ENCODE measurements around the gene CFAP300.
A peak's percentile ranks its signal among the peaks of the same experiment; 100 is the strongest.

CFAP300 gene

GRCh38 chr11:102047305-102047924 lies at the start of gene CFAP300:
Gene CFAP300, plus strand, starts transcription at chr11:102047437. Its CDS starts 34 bp downstream, at chr11:102047471.
- DNase-seq (ENCODE audit: low read depth in 1 of 2, low spot score in 1 of 2), result peak in 1 of 2 donors; percentile 22

GRCh38 chr11:102001657-102002338 lies 45.4 kb upstream of the CFAP300 start:
- DNase-seq (ENCODE audit: low read depth in 1 of 2, low spot score in 1 of 2), result no peak

- no peak for DNase-seq (ENCODE audit: low read depth in 1 of 2, low spot score in 1 of 2)
Measured at GRCh38 chr11:102004220-102004619, 43.0 kb upstream of the CFAP300 start.

- no peak for DNase-seq (ENCODE audit: low read depth in 1 of 2, low spot score in 1 of 2)
Measured at GRCh38 chr11:102005306-102005705, 41.9 kb upstream of the CFAP300 start.

- no peak for DNase-seq (ENCODE audit: low read depth in 1 of 2, low spot score in 1 of 2)
Measured at GRCh38 chr11:102006835-102007566, 40.2 kb upstream of the CFAP300 start.

- no peak for DNase-seq (ENCODE audit: low read depth in 1 of 2, low spot score in 1 of 2)
Measured at GRCh38 chr11:102007567-102008437, 39.4 kb upstream of the CFAP300 start.

- DNase-seq (ENCODE audit: low read depth in 1 of 2, low spot score in 1 of 2), result no peak
Measured at GRCh38 chr11:102010776-102011494, 36.3 kb upstream of the CFAP300 start.

- no peak for DNase-seq (ENCODE audit: low read depth in 1 of 2, low spot score in 1 of 2)
Measured at GRCh38 chr11:102012946-102013345, 34.3 kb upstream of the CFAP300 start.

GRCh38 chr11:102014756-102015155 lies 32.5 kb upstream of the CFAP300 start:
- DNase-seq (ENCODE audit: low read depth in 1 of 2, low spot score in 1 of 2), result no peak

- DNase-seq (ENCODE audit: low read depth in 1 of 2, low spot score in 1 of 2), result no peak
Measured at GRCh38 chr11:102017026-102017425, 30.2 kb upstream of the CFAP300 start.

GRCh38 chr11:102026217-102026616 lies 21.0 kb upstream of the CFAP300 start:
- no peak for DNase-seq (ENCODE audit: low read depth in 1 of 2, low spot score in 1 of 2)

- no peak for DNase-seq (ENCODE audit: low read depth in 1 of 2, low spot score in 1 of 2)
Measured at GRCh38 chr11:102026959-102027358, 20.3 kb upstream of the CFAP300 start.

GRCh38 chr11:102036757-102037156 lies 10.5 kb upstream of the CFAP300 start:
- DNase-seq (ENCODE audit: low read depth in 1 of 2, low spot score in 1 of 2), result no peak

GRCh38 chr11:102046841-102047240 lies 396 bp upstream of the CFAP300 start:
- DNase-seq (ENCODE audit: low read depth in 1 of 2, low spot score in 1 of 2), result no peak

- no peak for DNase-seq (ENCODE audit: low read depth in 1 of 2, low spot score in 1 of 2)
Measured at GRCh38 chr11:102050927-102051575, 3.8 kb downstream of the CFAP300 start.

- no peak for DNase-seq (ENCODE audit: low read depth in 1 of 2, low spot score in 1 of 2)
Measured at GRCh38 chr11:102061276-102061675, 14.0 kb downstream of the CFAP300 start.

GRCh38 chr11:102062106-102062505 lies 14.9 kb downstream of the CFAP300 start:
- no peak for DNase-seq (ENCODE audit: low read depth in 1 of 2, low spot score in 1 of 2)

GRCh38 chr11:102064316-102064715 lies 17.1 kb downstream of the CFAP300 start:
- no peak for DNase-seq (ENCODE audit: low read depth in 1 of 2, low spot score in 1 of 2)

- no peak for DNase-seq (ENCODE audit: low read depth in 1 of 2, low spot score in 1 of 2)
Measured at GRCh38 chr11:102070766-102071165, 23.5 kb downstream of the CFAP300 start.

Measured in stimulated activated CD4-positive, alpha-beta T cell treated with anti-CD3 and anti-CD28 coated beads, Interleukin-15, amount 100 ng/mL, for 1 hour (primary cell).